Urinary bladder (tissue), 4 donors: ENCODE results near the gene PTPRC. TPM values are rescaled to one million over a fixed set of nuclear protein-coding genes. Genes with fewer than 3 reads are reported as not detected.

Source experiments
- DNase-seq: peaks from one replicate; pipeline ENCODE4 v3.0.0-alpha.2; 2015; ENCODE audit errors: extremely low spot score
- H3K27ac ChIP-seq: one replicate; pipeline ENCODE4 v1.5.1; 2013; ENCODE audit warnings: low read depth, mild to moderate bottlenecking, moderate library complexity
- H3K36me3 ChIP-seq: one replicate; pipeline ENCODE4 v1.6.1; 2013; ENCODE audit warnings: mild to moderate bottlenecking, moderate library complexity; ENCODE audit not compliant: insufficient read depth
- H3K4me1 ChIP-seq: one replicate; pipeline ENCODE4 v1.6.1; 2013; ENCODE audit warnings: mild to moderate bottlenecking, moderate library complexity; ENCODE audit not compliant: insufficient read depth
- H3K4me3 ChIP-seq: one replicate; pipeline ENCODE4 v1.5.1; 2013; ENCODE audit warnings: low read depth, low read length
- WGBS: extraction: QIAGEN DNeasy Blood & Tissue Kit; methylation state at CpG from one replicate; pipeline ENCODE4 v1.1.7; 2013; 5-methylcytosine and 5-hydroxymethylcytosine counted together
- polyA plus RNA-seq: library from polyadenylated mRNA; stranded (reverse); fragments of 200-250 nt; gene quantifications from one replicate; pipeline ENCODE4 v1.2.3, GENCODE V29; 2013
- total RNA-seq: library from RNA; depleted of rRNA; stranded (reverse); fragments of >200 nt; gene quantifications from one replicate; pipeline ENCODE4 v1.2.3, GENCODE V29; 2014
- donor health status: healthy with polysubstance abuse.
- donor health status: healthy.

The PTPRC gene
- total and polyA plus RNA-seq, 2 donors, result 9.6 to 34.4 TPM

- no peaks in the 10 kb centered on the region for H3K4me1 ChIP-seq
- H3K36me3 ChIP-seq, result no peaks in the 10 kb centered on the region
- 92% methylated on average over 1 of the region's 1 CpG for WGBS
- no peak for DNase-seq
- H3K4me3 ChIP-seq, result no peak overlapping the region
- no peak overlapping the region for H3K27ac ChIP-seq
Measured at GRCh38 chr1:198660341-198661261, 21.8 kb downstream of the PTPRC start.

DNA sequence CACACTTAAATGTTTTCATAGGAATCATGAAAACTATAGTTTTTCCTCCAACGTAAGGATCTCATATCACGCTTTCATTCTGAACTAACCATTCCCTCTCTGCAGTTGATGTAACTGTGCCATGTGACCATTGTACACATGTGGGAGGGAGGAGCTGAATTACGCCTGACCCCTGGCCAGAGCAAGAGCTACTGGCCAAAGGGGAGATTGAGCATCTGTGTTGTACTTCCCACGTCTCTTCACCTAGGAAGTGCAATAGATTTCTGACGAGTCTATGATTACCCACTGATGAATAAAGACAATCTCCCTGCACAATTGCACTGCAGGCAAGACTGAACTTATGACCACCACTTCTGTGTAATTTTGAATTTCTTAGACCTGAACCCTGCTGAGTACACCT is 24.0 kb downstream of the PTPRC start:
- DNase-seq, result no peak
- Histone ChIP-seq H3K27ac (no peak overlapping the region), H3K4me3 (no peak overlapping the region), H3K36me3 (no peaks in the 10 kb centered on the region), H3K4me1 (no peaks in the 10 kb centered on the region)
- WGBS, result 82% methylated on average over 5 of the region's 5 CpGs

- Histone ChIP-seq H3K36me3 (no peaks in the 10 kb centered on the region), H3K4me1 (no peaks in the 10 kb centered on the region), H3K27ac (no peak overlapping the region), H3K4me3 (no peak overlapping the region)
- WGBS, result 77% methylated on average over 7 of the region's 7 CpGs
- no peak for DNase-seq
Measured at GRCh38 chr1:198664068-198664788, 25.4 kb downstream of the PTPRC start.

GRCh38 chr1:198667186-198667585 is 28.3 kb downstream of the PTPRC start:
- Histone ChIP-seq H3K4me1 (no peaks in the 10 kb centered on the region), H3K4me3 (no peak overlapping the region), H3K36me3 (no peaks in the 10 kb centered on the region), H3K27ac (no peak overlapping the region)
- DNase-seq, result no peak

- no peak overlapping the region for H3K4me3 ChIP-seq
- no peak for DNase-seq
- peak overlapping the region; percentile 10 for H3K27ac ChIP-seq
- no peaks in the 10 kb centered on the region for H3K36me3 ChIP-seq
- H3K4me1 ChIP-seq, result no peaks in the 10 kb centered on the region
Measured at GRCh38 chr1:198667807-198668206, 29.0 kb downstream of the PTPRC start.

DNA sequence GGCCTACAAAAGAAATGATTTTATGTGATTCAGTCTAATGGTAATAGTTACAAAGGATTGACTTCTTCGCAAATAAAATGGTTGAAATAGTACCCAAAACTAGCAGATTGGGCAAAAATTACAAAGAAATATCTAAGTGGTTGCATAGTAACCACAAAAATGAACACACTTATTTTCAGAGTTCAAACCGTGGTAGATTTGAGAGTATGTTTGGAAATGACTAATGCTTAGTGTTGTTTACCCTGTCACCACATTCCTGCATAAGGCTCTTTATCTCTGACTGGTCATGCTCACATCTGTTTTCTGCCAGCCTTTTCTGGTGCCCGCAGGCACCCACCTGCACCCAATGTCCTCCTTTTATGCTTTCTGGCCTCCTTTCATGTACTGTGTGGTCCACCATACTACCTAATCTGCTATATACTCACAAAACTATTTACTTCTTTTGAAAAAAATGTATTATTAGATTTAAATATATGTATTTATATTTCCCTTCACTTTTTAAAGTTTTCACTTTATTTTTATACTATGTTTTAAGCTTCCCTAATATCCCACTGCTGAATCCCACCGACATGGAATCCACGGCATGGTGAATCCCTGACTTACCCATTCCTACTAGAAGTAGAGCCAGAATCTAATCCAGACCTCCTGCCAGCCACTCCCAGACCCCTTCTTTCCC is 30.3 kb downstream of the PTPRC start:
- no peak for DNase-seq
- no peaks in the 10 kb centered on the region for H3K4me1 ChIP-seq
- 74% methylated on average over 5 of the region's 5 CpGs for whole genome bisulfite sequencing

GRCh38 chr1:198669771-198670170 is 30.9 kb downstream of the PTPRC start:
- 91% methylated on average over 2 of the region's 2 CpGs for WGBS
- no peaks in the 10 kb centered on the region for H3K4me1 ChIP-seq
- no peaks in the 10 kb centered on the region for H3K36me3 ChIP-seq
- no peak overlapping the region for H3K4me3 ChIP-seq
- DNase-seq, result no peak
- no peak overlapping the region for H3K27ac ChIP-seq

More for the DNA sequence above, 30.3 kb downstream of the PTPRC start:
- Histone ChIP-seq H3K4me3 (no peak overlapping the region), H3K36me3 (no peaks in the 10 kb centered on the region), H3K27ac (no peak overlapping the region)

GRCh38 chr1:198671136-198671535 is 32.3 kb downstream of the PTPRC start:
- no peaks in the 10 kb centered on the region for H3K4me1 ChIP-seq
- DNase-seq, result no peak
- H3K4me3 ChIP-seq, result no peak overlapping the region
- H3K36me3 ChIP-seq, result no peaks in the 10 kb centered on the region
- 52% methylated on average over 1 of the region's 1 CpG for WGBS
- H3K27ac ChIP-seq, result no peak overlapping the region

DNA sequence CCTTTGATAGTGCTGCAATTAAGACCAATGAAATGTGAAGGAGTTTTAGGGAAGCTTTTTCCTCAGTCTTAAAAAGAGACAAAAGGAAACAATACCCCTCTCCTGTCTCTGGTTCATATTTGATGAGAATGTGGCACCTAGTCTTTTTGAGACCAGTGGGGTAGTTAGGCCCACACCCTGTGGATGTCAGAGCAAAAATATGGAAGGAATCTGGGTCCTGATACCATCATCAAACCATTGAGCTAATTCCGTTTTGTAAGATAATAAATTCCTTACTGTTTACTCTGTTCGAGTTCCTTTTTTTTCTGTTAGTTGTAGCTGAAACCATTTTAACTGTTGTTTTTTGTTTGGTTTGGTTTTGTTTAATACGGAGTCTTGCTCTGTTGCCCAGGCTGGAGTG is 33.3 kb downstream of the PTPRC start:
- no peak overlapping the region for H3K4me3 ChIP-seq
- 66% methylated on average over 3 of the region's 3 CpGs for WGBS
- no peak for DNase-seq
- H3K27ac ChIP-seq, result no peak overlapping the region
- H3K4me1 ChIP-seq, result no peaks in the 10 kb centered on the region
- H3K36me3 ChIP-seq, result no peaks in the 10 kb centered on the region

DNA sequence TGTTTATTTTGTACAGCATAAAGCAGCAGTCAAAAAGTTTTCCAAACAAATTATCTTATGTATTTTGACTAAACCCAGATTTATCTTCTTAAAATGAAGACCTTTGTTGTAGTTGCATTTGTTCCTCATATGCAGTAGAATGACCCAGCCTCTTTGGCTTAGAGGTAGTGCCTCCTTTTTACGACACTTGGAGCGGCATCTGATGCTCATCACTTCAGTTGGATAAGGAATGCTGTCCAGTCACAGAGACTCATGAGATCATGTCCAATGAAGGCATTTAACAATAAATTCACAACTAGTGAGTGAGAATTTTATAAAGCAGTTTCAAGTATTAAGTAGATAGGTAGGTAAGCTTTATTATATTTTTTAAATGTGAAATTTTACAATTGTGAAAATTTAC is 35.2 kb downstream of the PTPRC start:
- no peaks in the 10 kb centered on the region for H3K36me3 ChIP-seq
- 59% methylated on average over 2 of the region's 2 CpGs for WGBS
- H3K4me3 ChIP-seq, result no peak overlapping the region
- no peak overlapping the region for H3K27ac ChIP-seq
- H3K4me1 ChIP-seq, result no peaks in the 10 kb centered on the region
- no peak for DNase-seq

DNA sequence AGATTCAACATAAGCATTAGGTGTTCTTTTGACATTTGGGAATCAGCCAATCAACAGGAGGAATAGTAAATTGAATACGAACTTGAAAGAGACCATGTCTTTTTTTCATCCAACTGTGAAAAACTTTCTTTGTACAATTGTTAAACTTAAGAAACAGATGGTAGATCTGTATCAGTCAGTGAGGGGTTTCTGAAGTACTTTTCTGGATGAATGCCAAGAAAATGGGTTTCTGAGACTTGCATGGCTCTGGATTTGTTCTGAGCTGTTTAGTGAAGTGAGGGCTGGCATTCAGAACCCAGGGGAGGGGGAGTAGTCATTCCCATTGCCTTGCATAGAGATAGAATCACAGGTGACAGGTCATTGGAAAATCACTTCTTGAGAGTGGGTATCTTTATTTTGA is 37.4 kb downstream of the PTPRC start:
- H3K27ac ChIP-seq, result no peak overlapping the region
- 69% methylated on average over 1 of the region's 1 CpG for WGBS
- DNase-seq, result no peak
- no peaks in the 10 kb centered on the region for H3K36me3 ChIP-seq
- H3K4me1 ChIP-seq, result no peaks in the 10 kb centered on the region
- H3K4me3 ChIP-seq, result no peak overlapping the region

DNA sequence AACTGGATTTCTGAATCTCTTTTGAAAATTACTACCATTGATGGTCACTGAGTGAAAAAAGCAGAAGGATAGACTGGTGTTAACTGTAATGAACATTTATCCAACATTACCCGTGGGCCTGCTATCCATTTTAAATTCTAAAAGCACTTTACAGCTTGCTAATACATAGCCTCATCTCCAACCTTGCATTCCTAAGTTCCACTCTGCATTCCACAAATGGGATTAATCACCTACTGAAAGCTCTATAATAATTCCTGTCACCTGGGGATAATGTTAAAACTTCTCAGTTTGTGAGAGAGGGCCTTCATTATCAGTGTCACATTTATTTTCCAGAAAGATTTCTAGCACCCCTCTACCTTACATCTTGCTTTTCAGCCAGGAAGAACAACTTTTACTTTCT is 38.2 kb downstream of the PTPRC start:
- WGBS, result 63% methylated on average over 1 of the region's 1 CpG
- DNase-seq, result no peak
- Histone ChIP-seq H3K4me1 (no peaks in the 10 kb centered on the region), H3K27ac (no peak overlapping the region), H3K4me3 (no peak overlapping the region), H3K36me3 (no peaks in the 10 kb centered on the region)

GRCh38 chr1:198677871-198678270 is 39.0 kb downstream of the PTPRC start:
- 55% methylated on average over 2 of the region's 2 CpGs for WGBS
- Histone ChIP-seq H3K27ac (no peak overlapping the region), H3K4me1 (no peaks in the 10 kb centered on the region), H3K36me3 (no peaks in the 10 kb centered on the region), H3K4me3 (no peak overlapping the region)
- no peak for DNase-seq
